HEK293 (cell line): Measurements from ENCODE around the gene DAAM1.

ENCODE experiments used
- ZBTB10 ChIP-seq: fragments of 450-650 bp; formaldehyde crosslinking; IDR thresholded peaks from 2 replicates; pipeline ENCODE4 v1.5.1; 2016; ENCODE audit warnings: missing biosample characterization, missing genetic modification characterization
- ZBTB11 ChIP-seq: fragments of 450-650 bp; formaldehyde crosslinking; conservative IDR thresholded peaks from 2 replicates; pipeline ENCODE4 v1.5.1; 2016; ENCODE audit warnings: low read depth, missing biosample characterization, missing genetic modification characterization
- ZBTB7A ChIP-seq: fragments of 450-650 bp; formaldehyde crosslinking; IDR thresholded peaks from 2 replicates; pipeline ENCODE4 v1.5.1; 2016; ENCODE audit warnings: low read depth, missing biosample characterization, missing genetic modification characterization
- ZNF416 ChIP-seq: fragments of 450-650 bp; formaldehyde crosslinking; IDR thresholded peaks from 2 replicates; pipeline ENCODE4 v1.5.1; 2016; ENCODE audit warnings: missing biosample characterization, missing genetic modification characterization
- ZNF596 ChIP-seq: fragments of 450-650 bp; IDR thresholded peaks from 2 replicates; pipeline ENCODE4 v1.5.0; 2018; ENCODE audit warnings: missing biosample characterization, mild to moderate bottlenecking, missing genetic modification characterization, moderate library complexity
- ZSCAN16 ChIP-seq: fragments of 450-650 bp; formaldehyde crosslinking; IDR thresholded peaks from 2 replicates; pipeline ENCODE4 v1.5.1; 2016; ENCODE audit warnings: missing biosample characterization, missing genetic modification characterization
- TF ChIP-seq, protein P1 (sequence below): fragments of 450-650 bp; formaldehyde crosslinking; IDR thresholded peaks from 2 replicates; pipeline ENCODE4 v1.5.1; 2016; ENCODE audit warnings: missing biosample characterization, missing genetic modification characterization
- TF ChIP-seq, protein P2 (sequence below): sonication (generic); formaldehyde crosslinking; IDR thresholded peaks from 2 replicates; pipeline ENCODE4 v1.8.1; 2022; ENCODE audit warnings: mild to moderate bottlenecking, moderate library complexity, missing genetic modification reagents
- TF ChIP-seq, protein P3 (sequence below): fragments of 450-650 bp; formaldehyde crosslinking; IDR thresholded peaks from 2 replicates; pipeline ENCODE4 v1.5.1; 2016; ENCODE audit warnings: missing biosample characterization, missing genetic modification characterization

DNA sequence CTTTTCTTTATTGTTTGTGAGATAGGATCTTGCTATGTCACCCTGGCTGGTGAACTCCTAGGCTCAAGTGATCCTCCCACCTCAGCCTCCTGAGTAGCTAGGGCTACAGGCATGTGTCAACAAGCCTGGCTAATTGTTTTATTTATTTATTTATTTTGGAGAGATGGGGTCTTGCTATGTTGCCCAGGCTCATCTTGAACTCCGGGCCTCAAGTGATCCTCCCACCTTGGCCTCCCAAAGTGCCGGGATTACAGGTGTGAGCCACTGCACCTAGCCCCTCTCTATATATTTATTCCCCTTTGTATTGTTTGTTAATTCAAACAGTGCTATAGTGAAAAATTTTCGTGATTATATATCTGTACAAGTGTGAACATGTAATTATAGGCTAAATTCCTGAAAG is 123.3 kb downstream of the DAAM1 start:
- TF ChIP-seq ZSCAN16 (tag by site-specific recombination) (no peak), ZBTB7A (no peak), ZNF416 (no peak), ZNF596 (tag by site-specific recombination) (no peak), ZBTB10 (tag by site-specific recombination) (no peak), ZBTB11 (tag by site-specific recombination) (no peak)
- TF ChIP-seq, protein P1, sequence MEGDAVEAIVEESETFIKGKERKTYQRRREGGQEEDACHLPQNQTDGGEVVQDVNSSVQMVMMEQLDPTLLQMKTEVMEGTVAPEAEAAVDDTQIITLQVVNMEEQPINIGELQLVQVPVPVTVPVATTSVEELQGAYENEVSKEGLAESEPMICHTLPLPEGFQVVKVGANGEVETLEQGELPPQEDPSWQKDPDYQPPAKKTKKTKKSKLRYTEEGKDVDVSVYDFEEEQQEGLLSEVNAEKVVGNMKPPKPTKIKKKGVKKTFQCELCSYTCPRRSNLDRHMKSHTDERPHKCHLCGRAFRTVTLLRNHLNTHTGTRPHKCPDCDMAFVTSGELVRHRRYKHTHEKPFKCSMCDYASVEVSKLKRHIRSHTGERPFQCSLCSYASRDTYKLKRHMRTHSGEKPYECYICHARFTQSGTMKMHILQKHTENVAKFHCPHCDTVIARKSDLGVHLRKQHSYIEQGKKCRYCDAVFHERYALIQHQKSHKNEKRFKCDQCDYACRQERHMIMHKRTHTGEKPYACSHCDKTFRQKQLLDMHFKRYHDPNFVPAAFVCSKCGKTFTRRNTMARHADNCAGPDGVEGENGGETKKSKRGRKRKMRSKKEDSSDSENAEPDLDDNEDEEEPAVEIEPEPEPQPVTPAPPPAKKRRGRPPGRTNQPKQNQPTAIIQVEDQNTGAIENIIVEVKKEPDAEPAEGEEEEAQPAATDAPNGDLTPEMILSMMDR: no peak
- TF ChIP-seq, protein P2, sequence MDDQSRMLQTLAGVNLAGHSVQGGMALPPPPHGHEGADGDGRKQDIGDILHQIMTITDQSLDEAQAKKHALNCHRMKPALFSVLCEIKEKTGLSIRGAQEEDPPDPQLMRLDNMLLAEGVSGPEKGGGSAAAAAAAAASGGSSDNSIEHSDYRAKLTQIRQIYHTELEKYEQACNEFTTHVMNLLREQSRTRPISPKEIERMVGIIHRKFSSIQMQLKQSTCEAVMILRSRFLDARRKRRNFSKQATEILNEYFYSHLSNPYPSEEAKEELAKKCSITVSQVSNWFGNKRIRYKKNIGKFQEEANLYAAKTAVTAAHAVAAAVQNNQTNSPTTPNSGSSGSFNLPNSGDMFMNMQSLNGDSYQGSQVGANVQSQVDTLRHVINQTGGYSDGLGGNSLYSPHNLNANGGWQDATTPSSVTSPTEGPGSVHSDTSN: no peak
- TF ChIP-seq, protein P3, sequence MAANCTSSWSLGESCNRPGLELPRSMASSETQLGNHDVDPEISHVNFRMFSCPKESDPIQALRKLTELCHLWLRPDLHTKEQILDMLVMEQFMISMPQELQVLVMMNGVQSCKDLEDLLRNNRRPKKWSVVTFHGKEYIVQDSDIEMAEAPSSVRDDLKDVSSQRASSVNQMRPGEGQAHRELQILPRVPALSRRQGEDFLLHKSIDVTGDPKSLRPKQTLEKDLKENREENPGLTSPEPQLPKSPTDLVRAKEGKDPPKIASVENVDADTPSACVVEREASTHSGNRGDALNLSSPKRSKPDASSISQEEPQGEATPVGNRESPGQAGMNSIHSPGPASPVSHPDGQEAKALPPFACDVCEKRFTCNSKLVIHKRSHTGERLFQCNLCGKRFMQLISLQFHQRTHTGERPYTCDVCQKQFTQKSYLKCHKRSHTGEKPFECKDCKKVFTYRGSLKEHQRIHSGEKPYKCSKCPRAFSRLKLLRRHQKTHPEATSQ: no peak
